ENCODE measurements around the gene ITPKB.
A peak's percentile ranks its signal among the peaks of the same experiment; 100 is the strongest.

Gene ITPKB

DNA sequence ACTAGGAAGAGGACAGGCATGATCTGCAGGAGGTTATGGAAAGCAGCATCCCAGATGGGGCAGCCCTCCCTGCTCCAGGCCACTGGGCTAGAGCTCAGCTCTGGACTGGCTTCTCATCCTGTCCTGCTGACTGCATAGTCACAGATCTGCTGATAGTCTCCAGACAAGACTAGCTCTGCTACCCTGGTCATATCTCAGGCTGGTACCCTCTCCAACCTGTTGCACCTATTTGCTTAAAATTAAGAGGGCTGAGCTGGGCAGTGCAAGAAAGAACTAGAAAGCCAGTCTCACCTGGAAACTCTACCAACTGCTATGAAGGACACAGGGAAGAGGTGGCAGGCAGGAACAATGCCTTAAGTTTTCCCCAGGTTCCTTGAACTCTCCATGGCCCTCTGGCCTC lies 40.4 kb downstream of the ITPKB start:
- no peaks in the 10 kb centered on the region for H3K36me3 ChIP-seq (replicated peaks)
- TF ChIP-seq, protein P1, sequence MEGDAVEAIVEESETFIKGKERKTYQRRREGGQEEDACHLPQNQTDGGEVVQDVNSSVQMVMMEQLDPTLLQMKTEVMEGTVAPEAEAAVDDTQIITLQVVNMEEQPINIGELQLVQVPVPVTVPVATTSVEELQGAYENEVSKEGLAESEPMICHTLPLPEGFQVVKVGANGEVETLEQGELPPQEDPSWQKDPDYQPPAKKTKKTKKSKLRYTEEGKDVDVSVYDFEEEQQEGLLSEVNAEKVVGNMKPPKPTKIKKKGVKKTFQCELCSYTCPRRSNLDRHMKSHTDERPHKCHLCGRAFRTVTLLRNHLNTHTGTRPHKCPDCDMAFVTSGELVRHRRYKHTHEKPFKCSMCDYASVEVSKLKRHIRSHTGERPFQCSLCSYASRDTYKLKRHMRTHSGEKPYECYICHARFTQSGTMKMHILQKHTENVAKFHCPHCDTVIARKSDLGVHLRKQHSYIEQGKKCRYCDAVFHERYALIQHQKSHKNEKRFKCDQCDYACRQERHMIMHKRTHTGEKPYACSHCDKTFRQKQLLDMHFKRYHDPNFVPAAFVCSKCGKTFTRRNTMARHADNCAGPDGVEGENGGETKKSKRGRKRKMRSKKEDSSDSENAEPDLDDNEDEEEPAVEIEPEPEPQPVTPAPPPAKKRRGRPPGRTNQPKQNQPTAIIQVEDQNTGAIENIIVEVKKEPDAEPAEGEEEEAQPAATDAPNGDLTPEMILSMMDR (IDR thresholded peaks at IDR 0.05; ENCODE audit: low read depth, low read length, missing control alignments), result no peak
- H3K27me3 ChIP-seq (replicated peaks), result no peaks in the 10 kb centered on the region
- no peak overlapping the region for H3K4me3 ChIP-seq (ENCODE audit: low read depth, low read length)
- no peak overlapping the region for H3K27ac ChIP-seq
- in situ Hi-C loops (cut with HindIII; ENCODE audit: low pct_ligation_motif_present, low sequenced_read_pairs), result no loop called here
- no peak for DNase-seq

DNA sequence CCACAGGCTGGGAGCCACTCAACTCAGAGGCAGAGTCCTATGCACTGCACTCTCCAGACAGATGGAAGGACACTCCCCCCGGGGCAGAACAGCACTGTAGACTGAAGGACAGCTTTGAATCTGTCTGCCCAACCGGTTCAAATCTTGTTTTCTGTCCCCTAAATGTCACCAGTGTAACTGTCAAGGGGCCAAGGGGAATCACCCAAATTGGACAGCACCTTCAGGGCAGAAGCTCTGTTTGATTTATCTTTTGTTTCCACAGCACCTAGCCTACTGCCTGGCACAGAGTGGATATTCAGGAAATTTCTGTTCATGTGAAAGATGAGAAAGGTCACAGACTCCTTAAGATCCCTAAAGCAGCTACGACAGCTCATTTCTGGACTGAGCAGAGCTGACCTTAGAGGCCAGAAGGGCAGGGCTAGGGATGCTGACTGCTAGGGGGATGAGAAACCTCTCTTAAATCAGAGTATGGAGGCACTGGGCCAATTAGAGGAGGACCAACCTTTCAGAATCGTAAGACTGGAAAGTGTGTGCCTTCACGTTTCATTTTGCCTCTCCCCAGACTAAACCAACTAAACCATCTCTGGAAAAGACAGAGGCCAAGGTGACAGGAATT lies 41.0 kb downstream of the ITPKB start:
- H3K36me3 ChIP-seq (replicated peaks), result no peaks in the 10 kb centered on the region
- TF ChIP-seq, protein P1 (IDR thresholded peaks at IDR 0.05; ENCODE audit: low read depth, low read length, missing control alignments), result no peak
- no peak overlapping the region for H3K27ac ChIP-seq
- DNase-seq, result no peak
- no peaks in the 10 kb centered on the region for H3K27me3 ChIP-seq (replicated peaks)
- no peak overlapping the region for H3K4me3 ChIP-seq (ENCODE audit: low read depth, low read length)
- in situ Hi-C loops (cut with HindIII; ENCODE audit: low pct_ligation_motif_present, low sequenced_read_pairs), result no loop called here

DNA sequence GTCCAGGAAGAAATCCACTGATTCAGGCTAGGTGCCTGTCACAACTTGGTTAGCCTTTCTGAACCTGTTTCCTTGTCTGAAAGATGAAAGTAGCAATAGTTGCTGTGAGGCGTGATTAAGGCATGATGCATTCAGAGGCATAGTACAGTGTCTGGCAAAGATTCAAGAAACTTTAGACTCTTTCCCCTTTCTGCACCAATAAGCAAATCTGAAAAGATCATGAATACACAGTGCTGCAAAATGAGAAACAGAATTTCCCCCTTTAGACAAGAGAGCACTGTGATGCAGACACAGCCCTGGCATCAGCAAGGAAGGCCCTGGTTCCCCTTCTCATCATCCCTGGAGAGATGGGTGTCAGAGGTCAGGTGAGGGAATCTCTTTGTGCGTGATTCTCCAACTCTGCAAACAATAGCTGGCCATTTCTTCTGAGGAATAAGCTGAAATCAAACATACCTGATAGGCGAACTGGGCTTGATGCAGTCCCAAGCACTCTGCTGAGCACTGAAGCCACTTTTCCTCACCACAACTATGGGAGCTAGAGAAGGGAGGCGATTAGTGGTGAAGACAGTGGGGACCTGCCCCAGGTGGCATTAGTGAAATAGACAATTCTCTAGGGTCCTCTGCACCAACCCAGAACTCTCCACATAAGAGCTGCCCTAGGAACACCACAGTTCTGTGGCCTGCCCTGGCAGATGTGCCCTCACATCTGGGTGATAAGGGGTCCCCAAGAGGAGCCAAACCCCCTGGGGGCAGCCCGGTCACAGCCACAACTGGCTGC lies 41.7 kb downstream of the ITPKB start:
- H3K4me3 ChIP-seq (ENCODE audit: low read depth, low read length), result no peak overlapping the region
- no peaks in the 10 kb centered on the region for H3K36me3 ChIP-seq (replicated peaks)
- TF ChIP-seq, protein P1 (IDR thresholded peaks at IDR 0.05; ENCODE audit: low read depth, low read length, missing control alignments), result no peak
- in situ Hi-C loops (cut with HindIII; ENCODE audit: low pct_ligation_motif_present, low sequenced_read_pairs), result no loop called here
- H3K27ac ChIP-seq, result no peak overlapping the region
- H3K27me3 ChIP-seq (replicated peaks), result no peaks in the 10 kb centered on the region
- DNase-seq, result peak; percentile 53

DNA sequence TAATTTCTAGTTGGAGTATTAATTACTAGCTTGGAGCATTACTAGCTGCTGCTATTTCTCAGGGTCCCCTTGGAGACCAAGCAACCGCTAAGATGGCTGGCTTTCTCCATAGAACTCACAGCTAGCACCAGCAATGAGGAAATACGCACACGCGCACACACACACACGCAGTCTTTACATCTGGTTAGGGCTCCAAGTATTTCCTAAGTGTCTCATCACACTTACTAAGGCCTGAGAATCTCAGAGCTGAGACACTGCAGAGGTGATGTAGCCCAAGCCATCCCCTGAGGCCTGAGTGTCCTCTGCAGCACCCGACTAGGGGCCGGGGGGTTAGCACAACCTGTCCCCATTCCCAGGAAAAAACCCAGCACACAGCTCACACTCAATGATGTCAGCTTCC lies 42.5 kb downstream of the ITPKB start:
- Histone ChIP-seq H3K27me3 (replicated peaks) (no peaks in the 10 kb centered on the region), H3K27ac (no peak overlapping the region), H3K36me3 (replicated peaks) (no peaks in the 10 kb centered on the region), H3K4me3 (ENCODE audit: low read depth, low read length) (no peak overlapping the region)
- TF ChIP-seq, protein P1 (IDR thresholded peaks at IDR 0.05; ENCODE audit: low read depth, low read length, missing control alignments), result no peak
- in situ Hi-C loops (cut with HindIII; ENCODE audit: low pct_ligation_motif_present, low sequenced_read_pairs), result no loop called here
- DNase-seq, result no peak

DNA sequence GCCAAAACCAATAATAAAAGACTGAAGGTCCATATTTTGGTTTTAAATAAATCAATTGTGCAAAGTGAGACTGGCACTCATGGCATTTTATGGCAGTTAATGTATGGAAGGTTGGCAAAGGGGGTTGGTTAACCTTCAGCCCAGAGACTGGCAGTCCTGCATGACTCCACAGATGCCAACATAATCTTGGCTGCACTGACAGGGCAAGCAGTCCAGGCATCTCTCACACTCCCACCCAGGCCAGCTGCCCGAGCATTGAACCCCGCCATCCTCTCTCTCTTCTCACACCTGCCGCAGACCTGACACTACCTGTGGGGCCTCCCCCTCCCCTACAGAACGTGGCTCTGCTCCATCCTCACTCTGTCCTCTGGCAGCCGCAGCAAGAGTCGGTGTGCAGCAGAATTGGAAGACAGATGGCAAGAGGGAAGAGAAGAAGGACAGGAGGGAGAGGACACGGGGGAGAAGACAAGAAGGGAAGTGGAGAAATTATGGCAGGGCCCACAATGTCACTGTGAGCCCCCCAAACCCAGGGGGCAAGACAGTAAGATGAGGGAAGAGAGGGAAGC lies 43.7 kb downstream of the ITPKB start:
- Histone ChIP-seq H3K27ac (no peak overlapping the region), H3K27me3 (replicated peaks) (no peaks in the 10 kb centered on the region), H3K36me3 (replicated peaks) (no peaks in the 10 kb centered on the region), H3K4me3 (ENCODE audit: low read depth, low read length) (no peak overlapping the region)
- DNase-seq, result no peak
- TF ChIP-seq, protein P1 (IDR thresholded peaks at IDR 0.05; ENCODE audit: low read depth, low read length, missing control alignments), result no peak
- in situ Hi-C loops (cut with HindIII; ENCODE audit: low pct_ligation_motif_present, low sequenced_read_pairs), result no loop called here

Data from brain microvascular endothelial cell (primary cell).